Hepatocyte (in vitro differentiated cells): ENCODE results near the gene GGCT.

Experiments
- EZH2 ChIP-seq: fragments of 200-600 bp; sonication (generic); IDR thresholded peaks from 2 replicates; pipeline ENCODE4 v1.6.1; 2016; ENCODE audit warnings: antibody characterized with exemption, mild to moderate bottlenecking, borderline replicate concordance
- EZH2phosphoT487 ChIP-seq: fragments of 200-600 bp; sonication (generic); IDR thresholded peaks from one replicate; pipeline ENCODE4 v1.6.1; 2018; ENCODE audit warnings: antibody characterized with exemption, mild to moderate bottlenecking, low read depth, moderate library complexity; ENCODE audit not compliant: unreplicated experiment, severe bottlenecking
- TF ChIP-seq, protein P1 (sequence below): fragments of 200-600 bp; sonication (generic); IDR thresholded peaks from 2 replicates; pipeline ENCODE4 v1.5.1; 2016; ENCODE audit warnings: antibody characterized with exemption, mild to moderate bottlenecking; ENCODE audit not compliant: poor library complexity

- TF ChIP-seq, protein P1, sequence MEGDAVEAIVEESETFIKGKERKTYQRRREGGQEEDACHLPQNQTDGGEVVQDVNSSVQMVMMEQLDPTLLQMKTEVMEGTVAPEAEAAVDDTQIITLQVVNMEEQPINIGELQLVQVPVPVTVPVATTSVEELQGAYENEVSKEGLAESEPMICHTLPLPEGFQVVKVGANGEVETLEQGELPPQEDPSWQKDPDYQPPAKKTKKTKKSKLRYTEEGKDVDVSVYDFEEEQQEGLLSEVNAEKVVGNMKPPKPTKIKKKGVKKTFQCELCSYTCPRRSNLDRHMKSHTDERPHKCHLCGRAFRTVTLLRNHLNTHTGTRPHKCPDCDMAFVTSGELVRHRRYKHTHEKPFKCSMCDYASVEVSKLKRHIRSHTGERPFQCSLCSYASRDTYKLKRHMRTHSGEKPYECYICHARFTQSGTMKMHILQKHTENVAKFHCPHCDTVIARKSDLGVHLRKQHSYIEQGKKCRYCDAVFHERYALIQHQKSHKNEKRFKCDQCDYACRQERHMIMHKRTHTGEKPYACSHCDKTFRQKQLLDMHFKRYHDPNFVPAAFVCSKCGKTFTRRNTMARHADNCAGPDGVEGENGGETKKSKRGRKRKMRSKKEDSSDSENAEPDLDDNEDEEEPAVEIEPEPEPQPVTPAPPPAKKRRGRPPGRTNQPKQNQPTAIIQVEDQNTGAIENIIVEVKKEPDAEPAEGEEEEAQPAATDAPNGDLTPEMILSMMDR, result no peak
- TF ChIP-seq EZH2phosphoT487 (no peak), EZH2 (no peak)
Measured at GRCh38 chr7:30474485-30474884, 30.1 kb downstream of the GGCT start.
